Motor neuron (in vitro differentiated cells): ENCODE measurements around the gene MUC6. TPM values are rescaled to one million over a fixed set of nuclear protein-coding genes. Genes with fewer than 3 reads are reported as not detected.
A peak's percentile ranks its signal among the peaks of the same experiment; 100 is the strongest.
"Not testable (repeated sequence)": the region's sequence is repeated elsewhere in the genome, so short reads cannot be mapped to it uniquely, and the experiment has no call there.

Experiments used
- ATAC-seq, 8 experiments: fragments of 200-7000 bp; cut with Tn5 transposase; replicated peaks in 6 of 8; 2 replicates each; pipeline ENCODE4 v1.8.0; 2021; ENCODE audit warnings: mild to moderate bottlenecking in 8 of 8, moderate library complexity in 8 of 8
- H3K27ac ChIP-seq, 2 donors: fragments of 250-450 bp; sonication (Bioruptor Pico); 2 replicates each; pipeline ENCODE4 v1.9.0; 2021; ENCODE audit warnings: antibody characterized with exemption in 2 of 2, mild to moderate bottlenecking in 2 of 2, moderate library complexity in 1 of 2
- H3K4me1 ChIP-seq, 2 donors: fragments of 250-450 bp; sonication (Bioruptor Pico); replicated peaks in 1 of 2; 2 replicates each; pipeline ENCODE4 v1.6.1; 2021; ENCODE audit warnings: antibody characterized with exemption in 2 of 2, mild to moderate bottlenecking in 2 of 2, moderate library complexity in 1 of 2
- H3K4me3 ChIP-seq, 5 donors: fragments of 250-450 bp; sonication (Bioruptor Pico); 2 replicates each; pipeline ENCODE4 v1.9.0; 2021; ENCODE audit warnings: antibody characterized with exemption in 5 of 5, mild to moderate bottlenecking in 5 of 5, moderate library complexity in 4 of 5
- WGBS, 10 experiments: fragments of 450-650 bp; shearing (Covaris generic); methylation state at CpG; one replicate each; pipeline ENCODE4 v1.0.0; 2022; 5-methylcytosine and 5-hydroxymethylcytosine counted together
- in situ Hi-C, 9 experiments: fragments of 400-800 bp; cut with MboI; loops; one replicate each; pipeline ENCODE4 v1.15.0; 2021; ENCODE audit warnings: low sequenced_read_pairs in 9 of 9, low pct_unique_long_range_greater_than_20kb in 2 of 9; ENCODE audit not compliant: unreplicated experiment in 9 of 9
- total RNA-seq, 8 experiments: library from RNA; unstranded; fragments of 300-600 nt; gene quantifications; 2 replicates each; pipeline versions ENCODE4 v1.2.3 to v1.2.4, GENCODE V29; 2022

MUC6 gene
- total RNA-seq, 8 experiments from 2014 or later = under 0.01 to 1.9 (median 0.82) TPM

DNA sequence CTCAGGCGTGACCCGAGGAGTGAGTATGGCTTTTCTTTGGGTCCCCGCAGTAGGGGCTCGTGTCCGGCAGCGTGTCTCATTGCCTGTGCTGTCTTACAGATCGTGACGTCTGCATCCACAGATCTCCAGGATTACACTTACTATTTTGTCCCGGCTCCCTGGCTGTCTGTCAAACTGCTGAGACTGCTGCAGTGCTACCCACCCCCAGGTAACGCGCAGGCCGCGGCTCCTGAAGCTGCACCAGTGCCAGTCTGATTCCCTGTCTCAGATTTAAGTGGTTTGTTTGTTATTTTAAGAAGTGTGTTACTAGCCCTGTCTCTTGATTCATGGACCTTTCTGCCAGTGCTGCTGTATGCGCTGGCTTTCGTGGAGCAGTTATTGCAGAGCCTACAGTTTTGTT, 52.0 kb downstream of the MUC6 start:
- in situ Hi-C loops = no loop called here
- H3K27ac ChIP-seq = no peak overlapping the region
- WGBS, 10 experiments = 89 to 100% (median 95%) methylated on average over 1 to 11 of the region's 15 CpGs; no CpG with 5 or more reads in 4 of the 10 experiments
- ATAC-seq = no peak
- H3K4me3 ChIP-seq = no peak overlapping the region
- H3K4me1 ChIP-seq = no peaks in the 10 kb centered on the region

DNA sequence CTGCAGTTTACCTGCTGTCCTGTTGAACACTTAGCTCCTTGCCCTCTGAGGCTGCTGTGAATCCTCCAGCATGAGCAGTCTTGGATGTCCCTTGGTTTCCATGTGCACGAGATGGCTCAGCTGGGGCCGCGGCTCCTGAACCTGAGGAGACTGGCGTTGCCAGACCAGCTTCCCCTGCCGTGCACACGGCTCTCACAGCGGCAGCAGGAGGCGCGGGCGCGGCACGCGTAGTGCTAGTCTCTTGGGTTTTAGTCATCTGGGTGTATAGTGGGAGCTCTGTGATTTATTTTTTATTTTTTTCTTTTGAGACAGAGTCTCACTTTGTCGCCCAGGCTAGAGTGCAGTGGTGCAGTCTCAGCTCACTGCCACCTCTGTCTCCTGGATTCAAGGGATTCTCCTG, 54.8 kb downstream of the MUC6 start:
- ATAC-seq = no peak
- no peak overlapping the region for H3K4me3 ChIP-seq
- WGBS, 10 experiments = 90 to 100% (median 95%) methylated on average over 2 to 14 of the region's 14 CpGs; no CpG with 5 or more reads in 4 of the 10 experiments
- H3K27ac ChIP-seq = no peak overlapping the region
- no peaks in the 10 kb centered on the region for H3K4me1 ChIP-seq
- in situ Hi-C loops = no loop called here

DNA sequence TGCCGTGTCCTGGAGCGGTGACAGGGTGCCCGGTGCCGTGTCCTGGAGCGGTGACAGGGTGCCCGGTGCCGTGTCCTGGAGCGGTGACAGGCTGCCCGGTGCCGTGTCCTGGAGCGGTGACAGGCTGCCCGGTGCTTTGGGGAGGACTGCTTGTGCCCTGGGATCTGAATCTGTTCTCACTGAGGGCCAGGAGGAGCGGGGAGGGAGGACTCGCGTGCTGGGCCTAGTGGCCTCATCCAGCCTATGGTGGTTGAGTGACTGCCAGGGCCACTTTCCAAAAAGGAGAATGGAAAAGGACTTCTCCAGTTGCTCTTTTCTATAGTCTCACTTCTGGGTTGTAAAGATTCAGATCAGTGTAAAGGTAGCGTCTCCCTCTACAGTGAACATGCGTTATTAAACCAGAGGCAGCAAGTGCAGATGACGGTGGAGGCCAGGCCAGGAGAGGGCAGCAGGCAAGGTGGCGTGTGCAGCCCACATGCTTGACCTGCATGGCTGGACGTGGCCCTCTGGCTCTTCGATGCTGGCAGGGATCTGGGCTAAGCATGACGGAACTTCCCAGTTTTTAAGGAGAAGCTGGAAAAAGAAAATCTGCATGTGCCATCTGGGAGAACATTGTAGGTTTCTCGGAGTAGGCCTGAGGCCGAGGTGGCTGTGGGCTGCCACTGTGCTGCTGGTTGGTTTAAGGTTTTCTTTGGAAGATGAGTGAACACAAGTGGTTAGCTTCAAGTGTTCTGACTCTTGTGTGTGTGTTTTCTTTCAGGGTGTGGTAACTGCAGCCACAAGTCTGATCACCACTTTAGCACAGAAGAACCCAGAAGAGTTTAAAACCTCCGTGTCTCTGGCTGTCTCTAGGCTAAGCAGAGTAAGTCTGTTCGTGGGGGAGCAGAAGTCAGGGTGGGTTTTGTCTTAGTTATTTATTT, 55.8 kb downstream of the MUC6 start:
- peak in 4 of 8 experiments; percentile 39 to 70 (median 54) for ATAC-seq

DNA sequence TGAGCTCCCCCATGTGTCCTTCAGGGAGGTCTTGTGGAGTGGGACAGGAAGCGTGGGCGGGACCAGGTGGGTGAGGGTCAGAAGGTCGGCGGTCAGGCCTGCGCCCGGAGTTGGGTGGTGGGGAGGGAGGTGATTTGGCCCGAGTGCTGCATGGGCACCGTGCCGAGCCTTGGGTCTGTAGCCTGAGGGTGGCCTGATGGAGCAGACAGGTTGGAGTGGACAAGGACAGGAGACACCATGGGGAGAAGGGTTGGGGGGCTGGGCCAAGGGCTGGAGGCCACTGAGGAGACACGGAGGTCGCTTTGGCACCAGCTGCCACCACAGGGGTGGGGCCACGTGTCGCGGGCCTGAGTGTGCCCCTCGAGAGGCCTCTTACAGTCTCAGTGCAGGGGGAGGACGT, 57.7 kb downstream of the MUC6 start:
- Histone ChIP-seq H3K27ac (no peak overlapping the region), H3K4me1 (peaks cover 0 to 3% of the 10 kb centered on the region in 2 donors), H3K4me3 (no peak overlapping the region)
- 60 to 100% (median 97%) methylated on average over 1 to 7 of the region's 16 CpGs; no CpG with 5 or more reads in 7 of the 10 experiments for WGBS, 10 experiments
- no peak for ATAC-seq
- in situ Hi-C loops = no loop called here

More for the DNA sequence above, 55.8 kb downstream of the MUC6 start:
- Histone ChIP-seq H3K4me1 (peaks cover 0 to 3% of the 10 kb centered on the region in 2 donors), H3K4me3 (no peak overlapping the region), H3K27ac (no peak overlapping the region)
- in situ Hi-C loops = no loop called here
- 80 to 100% (median 90%) methylated on average over 2 to 11 of the region's 26 CpGs; no CpG with 5 or more reads in 2 of the 10 experiments for WGBS, 10 experiments

DNA sequence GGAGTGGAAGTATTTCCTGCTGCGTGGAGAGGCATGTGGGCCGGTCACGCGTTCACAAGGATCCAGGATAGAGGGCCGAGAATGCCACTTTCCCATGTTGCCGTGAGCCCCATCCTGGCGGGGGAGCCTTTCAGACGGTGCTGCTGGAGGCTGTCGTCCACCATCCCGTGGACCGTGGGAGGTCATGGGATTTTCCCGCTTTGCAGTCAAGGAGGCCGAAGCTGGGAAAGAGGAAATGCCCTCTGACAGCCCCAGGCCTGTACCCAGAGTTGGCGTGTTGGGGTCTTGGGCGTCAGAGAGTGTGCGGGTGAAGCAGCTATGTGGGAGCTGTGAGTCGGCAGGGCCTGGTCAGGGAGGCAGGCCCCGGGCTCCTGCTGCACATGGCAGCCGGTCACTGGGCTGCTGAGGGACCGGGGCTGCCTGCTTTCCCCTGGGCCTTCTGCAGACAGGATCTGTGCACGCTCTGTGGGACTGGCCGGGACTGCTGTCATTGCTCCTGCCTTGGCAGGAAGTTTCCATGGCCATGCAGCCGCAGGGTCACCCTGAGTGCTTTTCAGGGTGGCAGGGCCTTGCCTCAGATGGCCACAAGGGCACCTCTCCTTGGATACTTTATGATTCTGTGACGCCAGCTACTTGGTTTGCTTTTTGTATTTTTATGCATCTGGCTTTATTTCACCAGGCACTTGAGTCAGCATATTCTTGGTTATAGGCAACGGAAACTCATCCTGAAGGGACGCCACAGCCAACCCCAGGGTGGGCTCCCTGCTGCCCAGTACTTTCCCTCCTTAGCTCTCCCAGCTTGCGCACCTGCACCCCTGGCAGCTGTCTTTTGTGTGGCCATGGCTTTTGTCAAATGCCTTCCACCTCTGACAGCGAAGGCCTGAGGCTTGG, 58.4 kb downstream of the MUC6 start:
- Histone ChIP-seq H3K4me1 (peaks cover 0 to 3% of the 10 kb centered on the region in 2 donors), H3K27ac (no peak overlapping the region), H3K4me3 (no peak overlapping the region)
- no peak for ATAC-seq
- in situ Hi-C loops = no loop called here
- WGBS, 10 experiments = 80 to 100% (median 93%) methylated on average over 1 to 9 of the region's 28 CpGs; no CpG with 5 or more reads in 4 of the 10 experiments

DNA sequence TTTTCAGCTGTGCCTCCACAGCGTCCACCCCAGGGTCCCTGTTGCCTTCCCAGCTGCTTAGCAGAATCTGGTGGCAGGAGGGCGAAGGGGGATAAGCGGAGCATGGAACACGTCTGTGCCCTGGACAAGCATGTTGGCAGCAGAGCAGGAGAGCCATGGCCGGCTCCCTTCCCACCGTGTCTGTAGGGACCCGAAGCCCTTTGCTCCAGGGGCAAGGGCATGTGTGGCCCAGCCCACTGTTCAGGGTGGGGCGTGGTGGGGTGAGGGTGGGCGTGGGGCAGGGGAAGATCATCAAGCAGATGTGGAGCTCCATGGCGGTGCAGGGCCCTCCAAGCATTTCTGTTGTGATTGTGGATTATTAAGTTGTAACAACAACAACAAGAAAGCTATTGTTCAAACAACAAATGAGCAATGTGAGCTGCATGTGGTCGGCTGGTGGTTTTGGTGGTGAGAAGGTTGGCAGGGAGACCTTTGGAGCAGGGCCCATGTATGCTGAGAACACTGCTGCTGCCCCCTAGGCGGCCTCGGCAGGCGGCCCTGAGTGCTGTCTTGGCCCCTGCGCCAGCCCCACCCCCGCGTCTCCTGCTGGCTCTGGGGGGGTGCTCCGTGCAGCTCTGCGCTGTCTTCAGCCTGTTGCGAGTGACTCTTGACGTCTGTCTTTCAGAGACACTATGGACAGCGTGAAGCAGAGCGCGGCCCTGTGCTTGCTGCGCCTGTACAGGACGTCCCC, 59.9 kb downstream of the MUC6 start:
- peak in 5 of 8 experiments; percentile 7 to 39 (median 31) for ATAC-seq

DNA sequence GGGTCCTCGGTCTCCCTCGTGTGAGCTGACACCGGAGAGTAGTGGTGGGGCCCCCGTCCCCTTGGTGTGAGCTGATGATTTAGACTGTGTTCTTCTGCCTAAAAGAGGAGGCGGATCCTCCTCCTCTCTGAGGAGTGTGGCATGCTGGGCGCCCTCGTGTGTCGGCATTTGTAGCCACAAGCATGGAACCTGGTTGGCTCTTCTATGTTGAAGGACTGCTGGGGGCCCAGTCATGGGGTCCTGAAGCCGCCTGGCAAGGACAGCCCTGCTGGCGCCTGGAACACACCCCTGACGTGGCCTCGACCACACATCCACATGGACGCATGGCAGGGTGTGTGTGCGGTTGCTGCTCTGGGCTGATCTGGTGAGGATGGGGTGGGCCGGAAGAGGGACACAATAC, 60.7 kb downstream of the MUC6 start:
- Histone ChIP-seq H3K4me3 (no peak overlapping the region), H3K27ac (no peak overlapping the region), H3K4me1 (peaks cover 0 to 3% of the 10 kb centered on the region in 2 donors)
- peak; percentile 41 to 79 (median 63) for ATAC-seq
- in situ Hi-C loops = no loop called here
- WGBS, 10 experiments = 40 to 100% (median 65%) methylated on average over 1 to 8 of the region's 15 CpGs; no CpG with 5 or more reads in 3 of the 10 experiments

More for the DNA sequence above, 59.9 kb downstream of the MUC6 start:
- H3K4me3 ChIP-seq = no peak overlapping the region
- H3K27ac ChIP-seq = no peak overlapping the region
- peaks cover 0 to 3% of the 10 kb centered on the region in 2 donors for H3K4me1 ChIP-seq
- in situ Hi-C loops = no loop called here
- WGBS, 10 experiments = 86 to 100% (median 100%) methylated on average over 1 to 4 of the region's 26 CpGs; no CpG with 5 or more reads in 5 of the 10 experiments

DNA sequence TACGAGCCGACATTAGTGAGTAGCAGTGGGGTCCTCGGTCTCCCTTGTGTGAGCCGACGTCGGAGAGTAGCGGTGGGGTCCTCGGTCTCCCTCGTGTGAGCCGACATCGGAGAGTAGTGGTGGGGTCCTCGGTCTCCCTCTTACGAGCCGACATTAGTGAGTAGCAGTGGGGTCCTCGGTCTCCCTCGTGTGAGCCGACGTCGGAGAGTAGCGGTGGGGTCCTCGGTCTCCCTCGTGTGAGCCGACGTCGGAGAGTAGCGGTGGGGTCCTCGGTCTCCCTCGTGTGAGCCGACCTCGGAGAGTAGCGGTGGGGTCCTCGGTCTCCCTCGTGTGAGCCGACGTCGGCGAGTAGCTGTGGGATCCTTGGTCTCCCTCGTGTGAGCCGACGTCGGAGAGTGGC, 61.1 kb downstream of the MUC6 start:
- H3K27ac ChIP-seq, H3K4me3 ChIP-seq, ATAC-seq, in situ Hi-C loops, H3K4me1 ChIP-seq: not testable (repeated sequence)
- 90 to 100% (median 97%) methylated on average over 4 to 14 of the region's 41 CpGs; no CpG with 5 or more reads in 5 of the 10 experiments for WGBS, 10 experiments

DNA sequence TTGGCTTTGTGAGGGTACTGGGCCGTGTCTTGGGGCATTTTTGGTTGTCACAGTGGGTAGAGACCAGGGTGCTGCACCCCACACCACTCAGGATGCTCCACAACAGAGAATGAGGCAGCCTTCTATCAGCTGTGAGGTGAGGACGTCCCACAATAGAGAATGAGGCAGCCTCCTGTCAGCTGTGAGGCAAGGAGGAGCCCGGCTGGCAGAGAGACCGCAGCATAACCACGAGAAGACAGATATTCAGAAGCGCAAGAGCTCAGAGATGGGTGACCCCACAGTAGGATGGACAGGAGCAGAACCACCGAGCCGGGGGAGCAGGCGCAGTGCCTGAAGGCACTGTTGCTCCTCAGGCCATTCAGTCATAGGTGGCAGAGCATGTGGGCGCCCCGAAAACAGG, 63.3 kb downstream of the MUC6 start:
- 80 to 100% (median 100%) methylated on average over 2 to 6 of the region's 11 CpGs; no CpG with 5 or more reads in 7 of the 10 experiments for WGBS, 10 experiments
- H3K27ac ChIP-seq = no peak overlapping the region
- no peak overlapping the region for H3K4me3 ChIP-seq
- peaks cover 0 to 3% of the 10 kb centered on the region in 2 donors for H3K4me1 ChIP-seq
- no peak for ATAC-seq
- in situ Hi-C loops = no loop called here

DNA sequence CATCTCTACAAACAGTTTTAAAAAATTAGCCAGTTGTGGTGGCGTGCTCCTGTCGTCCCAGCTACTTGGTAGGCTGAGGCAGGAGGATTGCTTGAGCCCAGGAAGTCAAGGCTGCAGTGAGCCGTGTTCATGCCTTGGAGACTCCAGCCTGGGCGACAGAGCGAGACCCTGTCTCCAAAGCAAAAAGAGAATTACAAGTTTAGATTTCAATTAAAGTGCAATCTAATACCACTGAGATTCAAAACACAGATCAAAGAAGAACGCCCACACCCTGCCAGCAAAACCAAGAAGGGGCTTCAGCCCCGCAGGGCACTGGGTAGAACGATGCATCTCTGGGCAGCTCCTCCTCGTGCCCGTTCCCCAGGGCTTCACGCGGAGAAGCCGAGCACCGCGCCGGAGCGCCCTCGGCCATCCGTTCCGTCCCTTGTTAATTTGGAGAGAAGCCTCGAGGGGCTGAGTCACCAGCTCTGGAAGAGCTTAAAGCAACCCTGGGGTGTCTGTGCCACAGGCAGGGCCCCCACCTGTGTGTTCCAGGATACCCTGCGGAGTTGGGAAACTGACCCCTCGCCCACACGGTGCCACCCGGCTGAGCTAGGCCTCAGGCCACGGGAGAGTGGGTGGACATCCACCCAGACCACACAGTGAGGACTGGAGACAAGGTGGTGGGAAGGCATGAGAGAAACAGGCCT, 63.9 kb downstream of the MUC6 start:
- WGBS, 10 experiments = 94 to 100% (median 99%) methylated on average over 1 to 15 of the region's 26 CpGs; no CpG with 5 or more reads in 4 of the 10 experiments
- H3K4me3 ChIP-seq = no peak overlapping the region
- in situ Hi-C loops = no loop called here
- no peak overlapping the region for H3K27ac ChIP-seq
- ATAC-seq = no peak
- peaks cover 0 to 3% of the 10 kb centered on the region in 2 donors for H3K4me1 ChIP-seq

DNA sequence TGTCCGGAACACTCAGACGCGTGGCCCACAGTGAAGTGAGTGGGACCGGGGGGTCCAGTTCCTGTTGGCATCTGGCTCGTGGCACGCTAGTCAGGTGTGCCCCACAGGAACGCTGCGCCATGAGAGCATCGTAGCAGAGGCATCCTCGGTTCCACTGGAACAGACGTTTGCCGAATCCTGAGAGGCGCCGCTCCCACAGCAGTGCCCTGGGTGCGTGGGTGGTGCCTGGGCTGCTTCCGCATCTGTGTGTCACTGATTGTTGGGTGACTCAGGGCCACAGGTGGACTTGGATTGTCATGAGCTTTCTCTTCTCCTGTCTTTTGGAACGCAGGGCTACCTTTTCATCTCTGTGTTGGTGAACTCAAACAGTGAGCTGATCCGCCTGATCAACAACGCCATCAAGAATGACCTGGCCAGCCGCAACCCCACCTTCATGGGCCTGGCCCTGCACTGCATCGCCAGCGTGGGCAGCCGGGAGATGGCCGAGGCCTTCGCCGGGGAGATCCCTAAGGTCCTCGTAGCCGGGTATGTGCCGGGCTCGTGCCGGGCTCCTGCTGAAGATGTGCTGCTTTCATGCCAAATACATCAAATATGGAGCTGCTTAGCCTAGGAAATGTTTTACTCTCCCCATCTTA, 64.7 kb downstream of the MUC6 start:
- in situ Hi-C loops = no loop called here
- Histone ChIP-seq H3K4me1 (peaks cover 0 to 3% of the 10 kb centered on the region in 2 donors), H3K4me3 (no peak overlapping the region), H3K27ac (no peak overlapping the region)
- WGBS, 10 experiments = 82 to 100% (median 96%) methylated on average over 2 to 14 of the region's 31 CpGs; no CpG with 5 or more reads in 5 of the 10 experiments
- ATAC-seq = no peak
